ENCODE measurements around the gene PDSS2. TPM values are rescaled to one million over a fixed set of nuclear protein-coding genes. Genes with fewer than 3 reads are reported as not detected.

PDSS2 gene
- total and polyA plus RNA-seq, 2 donors (not counting 1 experiment from before 2014, with no cell fraction given): 16.9 to 17.0 TPM

GRCh38 chr6:107473660-107474059 lies 14.3 kb upstream of the PDSS2 start:
- Histone ChIP-seq H3K4me2 (replicated peaks; ENCODE audit: low read depth, low read length, poor library complexity, severe bottlenecking) (no peak overlapping the region), H3K9ac (ENCODE audit: low read length) (no peak overlapping the region), H4K20me1 (ENCODE audit: control insufficient read depth, insufficient read depth, low read length, poor library complexity, severe bottlenecking) (no peaks in the 10 kb centered on the region), H3K9me3 (ENCODE audit: control extremely low read depth in 1 of 3, control insufficient read depth in 2 of 3, insufficient read depth in 1 of 3, low read length in 2 of 3) (no peaks in the 10 kb centered on the region), H3K27me3 (replicated peaks in 1 of 4; ENCODE audit: control extremely low read depth in 1 of 4, control insufficient read depth in 3 of 4, insufficient read depth in 4 of 4, low read length in 3 of 4) (peaks cover 0 to 2% (median 0%) of the 10 kb centered on the region in 4 experiments), H2AFZ (ENCODE audit: insufficient read depth, low read depth, low read length, poor library complexity, severe bottlenecking) (no peak overlapping the region), H3K4me3 (ENCODE audit: control extremely low read depth in 1 of 5, extremely low read depth in 1 of 5, insufficient read depth in 1 of 5, low read depth in 2 of 5, low read length in 4 of 5) (no peak overlapping the region), H3K79me2 (ENCODE audit: control insufficient read depth, insufficient read depth, low read length) (no peaks in the 10 kb centered on the region), H3K36me3 (replicated peaks in 1 of 2; ENCODE audit: control extremely low read depth in 1 of 2, control insufficient read depth in 1 of 2, extremely low read depth in 1 of 2, insufficient read depth in 2 of 2, low read length in 1 of 2) (no peaks in the 10 kb centered on the region), H3K27ac (ENCODE audit: low read length in 2 of 2) (no peak overlapping the region), H3K4me1 (ENCODE audit: control insufficient read depth in 2 of 2, insufficient read depth in 2 of 2, low read length in 2 of 2) (no peaks in the 10 kb centered on the region)
- intact Hi-C loops (cut with micrococcal nuclease): no loop called here
- no peak for TF ChIP-seq CTCF (IDR thresholded peaks at IDR 0.05)
- TF ChIP-seq EZH2 (IDR thresholded peaks at IDR 0.05; ENCODE audit: borderline replicate concordance, insufficient read depth, low read depth, low read length, poor library complexity, severe bottlenecking): no peak
- H3K27me3 Mint-ChIP-seq: peaks cover 20% of the 10 kb centered on the region
- WGBS (ENCODE audit: insufficient coverage): 87% methylated on average over 5 of the region's 5 CpGs
- H3K4me1 Mint-ChIP-seq: no peaks in the 10 kb centered on the region
- POLR2A ChIA-PET: no interaction called here
- DNase-seq (no peak), ATAC-seq (ENCODE audit: low read depth) (no peak)
- H3K4me3 Mint-ChIP-seq: no peak overlapping the region
- CTCF ChIA-PET: no interaction called here
- H3K9me3 Mint-ChIP-seq (ENCODE audit: insufficient read depth): no peaks in the 10 kb centered on the region
- no peak overlapping the region for H3K27ac Mint-ChIP-seq

- WGBS (ENCODE audit: insufficient coverage): no CpG with 5 or more reads among the region's 1 CpG
- Mint-ChIP-seq H3K4me1 (no peaks in the 10 kb centered on the region), H3K4me3 (no peak overlapping the region), H3K27ac (no peak overlapping the region), H3K27me3 (peaks cover 24% of the 10 kb centered on the region), H3K9me3 (ENCODE audit: insufficient read depth) (no peaks in the 10 kb centered on the region)
- no peaks in the 10 kb centered on the region for H3K36me3 ChIP-seq (replicated peaks in 1 of 2; ENCODE audit: control extremely low read depth in 1 of 2, control insufficient read depth in 1 of 2, extremely low read depth in 1 of 2, insufficient read depth in 2 of 2, low read length in 1 of 2)
- no peaks in the 10 kb centered on the region for H3K79me2 ChIP-seq (ENCODE audit: control insufficient read depth, insufficient read depth, low read length)
- peaks cover 0 to 3% (median under 1%) of the 10 kb centered on the region in 4 experiments for H3K27me3 ChIP-seq (replicated peaks in 1 of 4; ENCODE audit: control extremely low read depth in 1 of 4, control insufficient read depth in 3 of 4, insufficient read depth in 4 of 4, low read length in 3 of 4)
- no peaks in the 10 kb centered on the region for H4K20me1 ChIP-seq (ENCODE audit: control insufficient read depth, insufficient read depth, low read length, poor library complexity, severe bottlenecking)
- H2AFZ ChIP-seq (ENCODE audit: insufficient read depth, low read depth, low read length, poor library complexity, severe bottlenecking): no peak overlapping the region
- H3K4me2 ChIP-seq (replicated peaks; ENCODE audit: low read depth, low read length, poor library complexity, severe bottlenecking): no peak overlapping the region
- no peak for TF ChIP-seq EZH2 (IDR thresholded peaks at IDR 0.05; ENCODE audit: borderline replicate concordance, insufficient read depth, low read depth, low read length, poor library complexity, severe bottlenecking)
- no peak for TF ChIP-seq CTCF (IDR thresholded peaks at IDR 0.05)
- H3K4me3 ChIP-seq (ENCODE audit: control extremely low read depth in 1 of 5, extremely low read depth in 1 of 5, insufficient read depth in 1 of 5, low read depth in 2 of 5, low read length in 4 of 5): no peak overlapping the region
- no peaks in the 10 kb centered on the region for H3K4me1 ChIP-seq (ENCODE audit: control insufficient read depth in 2 of 2, insufficient read depth in 2 of 2, low read length in 2 of 2)
- CTCF ChIA-PET: interaction anchor here (0.9 to 1.3 kb wide), 3 partner anchors 18 to 205 kb away, joined by 3 read pairs; no protein-coding TSS in a partner anchor
- H3K9ac ChIP-seq (ENCODE audit: low read length): no peak overlapping the region
- no peaks in the 10 kb centered on the region for H3K9me3 ChIP-seq (ENCODE audit: control extremely low read depth in 1 of 3, control insufficient read depth in 2 of 3, insufficient read depth in 1 of 3, low read length in 2 of 3)
- no peak overlapping the region for H3K27ac ChIP-seq (ENCODE audit: low read length in 2 of 2)
- ATAC-seq (ENCODE audit: low read depth): no peak
- DNase-seq: no peak
- intact Hi-C loops (cut with micrococcal nuclease): no loop called here
- POLR2A ChIA-PET: no interaction called here
Measured at GRCh38 chr6:107470364-107470763, 11.0 kb upstream of the PDSS2 start.

Measured in B cell (primary cell).